ENCODE measurements around the gene PCDHB13. TPM values are rescaled to one million over a fixed set of nuclear protein-coding genes. Genes with fewer than 3 reads are reported as not detected.
A peak's percentile ranks its signal among the peaks of the same experiment; 100 is the strongest.
"Not testable (repeated sequence)": the region's sequence is repeated elsewhere in the genome, so short reads cannot be mapped to it uniquely, and the experiment has no call there.

The PCDHB13 gene
- total RNA-seq, 1 donor from 2014 or later = 2.5 TPM

DNA sequence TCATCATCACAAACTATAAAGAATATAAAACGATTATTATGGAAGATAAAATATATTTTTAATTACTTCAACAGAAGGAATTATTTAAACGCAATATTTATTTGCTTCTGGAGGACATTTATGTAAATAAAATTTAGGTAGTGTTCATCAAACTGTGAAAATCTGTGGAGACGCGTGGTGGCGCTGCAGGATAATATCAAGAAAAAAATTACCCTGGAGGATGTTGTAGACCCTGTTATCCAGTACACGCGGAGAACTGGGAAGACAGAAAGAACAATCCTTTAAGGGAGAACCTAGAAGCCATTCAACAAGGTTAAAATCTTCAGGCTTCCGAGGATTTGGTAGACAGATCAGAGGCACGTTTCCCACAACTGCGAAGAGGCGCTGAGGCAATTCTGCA is 5.2 kb upstream of the PCDHB13 start, which contains the start of gene PCDHB12:
PCDHB12 (plus strand) TSS at position 242 of the 400 bp plus-strand sequence. CDS start 189 bp downstream, outside the sequence.
- TF ChIP-seq CTCF (IDR thresholded peaks at IDR 0.05; ENCODE audit: borderline replicate concordance) = peak; percentile 53
- H3K36me3 ChIP-seq = peaks cover 3% of the 10 kb centered on the region
- intact Hi-C loops (cut with micrococcal nuclease) = no loop called here
- H3K4me1 ChIP-seq = no peaks in the 10 kb centered on the region
- peaks cover 55% of the 10 kb centered on the region for H3K27me3 ChIP-seq (ENCODE audit: low read depth)
- H3K9me3 ChIP-seq (replicated peaks) = peaks cover 95% of the 10 kb centered on the region
- H3K27ac ChIP-seq (replicated peaks) = no peak within 1 kb of the TSS
- peak within 1 kb of the TSS; percentile 46 for H3K4me3 ChIP-seq
- DNase-seq = no peak

DNA sequence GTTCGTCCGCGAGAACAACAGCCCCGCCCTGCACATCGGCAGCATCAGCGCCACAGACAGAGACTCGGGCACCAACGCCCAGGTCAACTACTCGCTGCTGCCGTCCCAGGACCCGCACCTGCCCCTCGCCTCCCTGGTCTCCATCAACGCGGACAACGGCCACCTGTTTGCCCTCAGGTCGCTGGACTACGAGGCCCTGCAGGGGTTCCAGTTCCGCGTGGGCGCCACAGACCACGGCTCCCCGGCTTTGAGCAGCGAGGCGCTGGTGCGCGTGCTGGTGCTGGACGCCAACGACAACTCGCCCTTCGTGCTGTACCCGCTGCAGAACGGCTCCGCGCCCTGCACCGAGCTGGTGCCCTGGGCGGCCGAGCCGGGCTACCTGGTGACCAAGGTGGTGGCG is 3.4 kb upstream of the PCDHB13 start:
- H3K27ac ChIP-seq (replicated peaks); H3K36me3 ChIP-seq; H3K4me3 ChIP-seq; intact Hi-C loops (cut with micrococcal nuclease); H3K4me1 ChIP-seq; DNase-seq: not testable (repeated sequence)
- Histone ChIP-seq H3K27me3 (ENCODE audit: low read depth) (peaks cover 46% of the 10 kb centered on the region), H3K9me3 (replicated peaks) (peaks cover 92% of the 10 kb centered on the region)

DNA sequence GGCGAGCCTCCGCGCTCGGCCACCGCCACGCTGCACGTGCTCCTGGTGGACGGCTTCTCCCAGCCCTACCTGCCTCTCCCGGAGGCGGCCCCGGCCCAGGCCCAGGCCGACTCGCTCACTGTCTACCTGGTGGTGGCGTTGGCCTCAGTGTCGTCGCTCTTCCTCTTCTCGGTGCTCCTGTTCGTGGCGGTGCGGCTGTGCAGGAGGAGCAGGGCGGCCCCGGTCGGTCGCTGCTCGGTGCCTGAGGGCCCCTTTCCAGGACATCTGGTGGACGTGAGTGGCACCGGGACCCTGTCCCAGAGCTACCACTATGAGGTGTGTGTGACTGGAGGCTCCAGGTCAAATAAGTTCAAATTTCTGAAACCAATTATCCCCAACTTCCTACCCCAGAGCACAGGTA is 2.9 kb upstream of the PCDHB13 start:
- intact Hi-C loops (cut with micrococcal nuclease) = not testable (repeated sequence)

GRCh38 chr5:141214583-141214982 is 864 bp downstream of the PCDHB13 start:
- H3K4me1 ChIP-seq; DNase-seq; intact Hi-C loops (cut with micrococcal nuclease); H3K27ac ChIP-seq (replicated peaks): not testable (repeated sequence)
- peaks cover 28% of the 10 kb centered on the region for H3K36me3 ChIP-seq
- peaks cover 92% of the 10 kb centered on the region for H3K9me3 ChIP-seq (replicated peaks)
- H3K27me3 ChIP-seq (ENCODE audit: low read depth) = peaks cover 22% of the 10 kb centered on the region
- peak overlapping the region; percentile 37 for H3K4me3 ChIP-seq

More for the DNA sequence above, 2.9 kb upstream of the PCDHB13 start:
- not testable (repeated sequence) for H3K4me3 ChIP-seq; H3K4me1 ChIP-seq; H3K27ac ChIP-seq (replicated peaks); H3K36me3 ChIP-seq; DNase-seq
- H3K9me3 ChIP-seq (replicated peaks) = peaks cover 91% of the 10 kb centered on the region
- peaks cover 46% of the 10 kb centered on the region for H3K27me3 ChIP-seq (ENCODE audit: low read depth)

- H3K4me1 ChIP-seq; H3K27ac ChIP-seq (replicated peaks); H3K4me3 ChIP-seq; DNase-seq; intact Hi-C loops (cut with micrococcal nuclease): not testable (repeated sequence)
- Histone ChIP-seq H3K36me3 (peaks cover 35% of the 10 kb centered on the region), H3K27me3 (ENCODE audit: low read depth) (peaks cover 13% of the 10 kb centered on the region), H3K9me3 (replicated peaks) (peaks cover 92% of the 10 kb centered on the region)
Observed at GRCh38 chr5:141215504-141215903, 1.8 kb downstream of the PCDHB13 start.

DNA sequence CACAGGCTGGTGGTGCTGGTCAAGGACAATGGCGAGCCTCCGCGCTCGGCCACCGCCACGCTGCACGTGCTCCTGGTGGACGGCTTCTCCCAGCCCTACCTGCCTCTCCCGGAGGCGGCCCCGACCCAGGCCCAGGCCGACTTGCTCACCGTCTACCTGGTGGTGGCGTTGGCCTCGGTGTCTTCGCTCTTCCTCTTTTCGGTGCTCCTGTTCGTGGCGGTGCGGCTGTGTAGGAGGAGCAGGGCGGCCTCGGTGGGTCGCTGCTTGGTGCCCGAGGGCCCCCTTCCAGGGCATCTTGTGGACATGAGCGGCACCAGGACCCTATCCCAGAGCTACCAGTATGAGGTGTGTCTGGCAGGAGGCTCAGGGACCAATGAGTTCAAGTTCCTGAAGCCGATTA is 2.3 kb downstream of the PCDHB13 start:
- H3K27me3 ChIP-seq (ENCODE audit: low read depth); H3K4me3 ChIP-seq; intact Hi-C loops (cut with micrococcal nuclease); H3K4me1 ChIP-seq; DNase-seq; H3K27ac ChIP-seq (replicated peaks): not testable (repeated sequence)
- peaks cover 94% of the 10 kb centered on the region for H3K9me3 ChIP-seq (replicated peaks)
- peaks cover 40% of the 10 kb centered on the region for H3K36me3 ChIP-seq

GRCh38 chr5:141223112-141223783 is 9.5 kb downstream of the PCDHB13 start, which contains the start of gene PCDHB14:
Gene PCDHB14, plus strand, starts transcription at chr5:141223343. Its CDS starts 163 bp downstream, at chr5:141223506.
- Histone ChIP-seq H3K4me1 (no peaks in the 10 kb centered on the region), H3K27me3 (ENCODE audit: low read depth) (no peaks in the 10 kb centered on the region), H3K27ac (replicated peaks) (no peak within 1 kb of the TSS), H3K36me3 (peaks cover 38% of the 10 kb centered on the region), H3K9me3 (replicated peaks) (peaks cover 99% of the 10 kb centered on the region), H3K4me3 (peak within 1 kb of the TSS; percentile 47)
- no peak for TF ChIP-seq CTCF (IDR thresholded peaks at IDR 0.05; ENCODE audit: borderline replicate concordance)
- intact Hi-C loops (cut with micrococcal nuclease) = no loop called here
- DNase-seq = no peak

GRCh38 chr5:141224844-141225243 is 11.1 kb downstream of the PCDHB13 start:
- Histone ChIP-seq H3K36me3 (peaks cover 25% of the 10 kb centered on the region), H3K9me3 (replicated peaks) (peaks cover 95% of the 10 kb centered on the region)
- intact Hi-C loops (cut with micrococcal nuclease); H3K4me3 ChIP-seq; DNase-seq; H3K27ac ChIP-seq (replicated peaks); H3K27me3 ChIP-seq (ENCODE audit: low read depth); H3K4me1 ChIP-seq: not testable (repeated sequence)

DNA sequence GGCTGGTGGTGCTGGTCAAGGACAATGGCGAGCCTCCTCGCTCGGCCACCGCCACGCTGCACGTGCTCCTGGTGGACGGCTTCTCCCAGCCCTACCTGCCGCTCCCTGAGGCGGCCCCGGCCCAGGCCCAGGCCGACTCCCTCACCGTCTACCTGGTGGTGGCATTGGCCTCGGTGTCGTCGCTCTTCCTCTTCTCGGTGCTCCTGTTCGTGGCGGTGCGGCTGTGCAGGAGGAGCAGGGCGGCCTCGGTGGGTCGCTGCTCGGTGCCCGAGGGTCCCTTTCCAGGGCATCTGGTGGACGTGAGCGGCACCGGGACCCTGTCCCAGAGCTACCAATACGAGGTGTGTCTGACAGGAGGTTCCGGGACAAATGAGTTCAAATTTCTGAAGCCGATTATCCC is 11.7 kb downstream of the PCDHB13 start:
- H3K4me3 ChIP-seq; DNase-seq; intact Hi-C loops (cut with micrococcal nuclease); H3K4me1 ChIP-seq; H3K27me3 ChIP-seq (ENCODE audit: low read depth); H3K27ac ChIP-seq (replicated peaks): not testable (repeated sequence)
- peaks cover 94% of the 10 kb centered on the region for H3K9me3 ChIP-seq (replicated peaks)
- H3K36me3 ChIP-seq = peaks cover 20% of the 10 kb centered on the region
